NCI-H146 treated with DMSO at 0.1 percent for 48 hours (cell line): ENCODE results near the gene PSMC3IP.
"Not testable (repeated sequence)": the region's sequence is repeated elsewhere in the genome, so short reads cannot be mapped to it uniquely, and the experiment has no call there.

Source experiments
- DNase-seq: peaks from one replicate; lab custom pipeline; 2025; ENCODE audit not compliant: unreplicated experiment; lab: John Stamatoyannopoulos, UW

Gene PSMC3IP

GRCh38 chr17:42577532-42578281 is at the start of gene PSMC3IP:
TSS of gene PSMC3IP (minus strand) at chr17:42577729. CDS start at chr17:42577686, 43 bp downstream.
- DNase-seq, result peak; percentile 85

- peak; percentile 17 for DNase-seq
Observed at GRCh38 chr17:42623732-42624596, 46.4 kb upstream of the PSMC3IP start.

- no peak for DNase-seq
Observed at GRCh38 chr17:42623271-42623670, 45.7 kb upstream of the PSMC3IP start.

- not testable (repeated sequence) for DNase-seq
Observed at GRCh38 chr17:42621987-42622386, 44.5 kb upstream of the PSMC3IP start.

GRCh38 chr17:42618442-42619150 is 41.1 kb upstream of the PSMC3IP start:
- peak; percentile 7 for DNase-seq

- no peak for DNase-seq
Observed at GRCh38 chr17:42617956-42618431, 40.5 kb upstream of the PSMC3IP start.

GRCh38 chr17:42613699-42614295 is 36.3 kb upstream of the PSMC3IP start:
- DNase-seq, result no peak

GRCh38 chr17:42612013-42612412 is 34.5 kb upstream of the PSMC3IP start:
- no peak for DNase-seq

- peak; percentile 35 for DNase-seq
Observed at GRCh38 chr17:42609814-42610801, 32.6 kb upstream of the PSMC3IP start.

- DNase-seq, result peak; percentile 97
Observed at GRCh38 chr17:42609182-42609813, 31.8 kb upstream of the PSMC3IP start, which contains the start of the genes RETREG3 and TUBG1. TSS of gene RETREG3 (minus strand) at chr17:42609374. CDS start at chr17:42609324, 50 bp downstream. TSS of gene TUBG1 (plus strand) at chr17:42609683. CDS start at chr17:42609738, 55 bp downstream.

GRCh38 chr17:42608305-42609181 is 31.0 kb upstream of the PSMC3IP start:
- peak; percentile 0 for DNase-seq

GRCh38 chr17:42607769-42608168 is 30.2 kb upstream of the PSMC3IP start:
- no peak for DNase-seq

- DNase-seq, result no peak
Observed at GRCh38 chr17:42603318-42603717, 25.8 kb upstream of the PSMC3IP start.

- DNase-seq, result no peak
Observed at GRCh38 chr17:42598905-42599304, 21.4 kb upstream of the PSMC3IP start.

GRCh38 chr17:42596386-42596785 is 18.9 kb upstream of the PSMC3IP start:
- DNase-seq, result no peak

- no peak for DNase-seq
Observed at GRCh38 chr17:42591411-42591810, 13.9 kb upstream of the PSMC3IP start.

- DNase-seq, result no peak
Observed at GRCh38 chr17:42590886-42591285, 13.4 kb upstream of the PSMC3IP start.
